KOPT-K1 (cell line): ENCODE results near the gene DSTN.
"Not testable (repeated sequence)": the region's sequence is repeated elsewhere in the genome, so short reads cannot be mapped to it uniquely, and the experiment has no call there.

Source experiments
- H3K27ac ChIP-seq: fragments of 200-600 bp; sonication (generic); 2 replicates; pipeline ENCODE4 v1.5.1; 2016; ENCODE audit warnings: antibody characterized with exemption, mild to moderate bottlenecking, low read depth, low read length; ENCODE audit not compliant: poor library complexity, severe bottlenecking
- H3K36me3 ChIP-seq: fragments of 200-600 bp; sonication (generic); 2 replicates; pipeline ENCODE4 v1.5.1; 2017; ENCODE audit warnings: antibody characterized with exemption, mild to moderate bottlenecking, low read length, moderate library complexity; ENCODE audit not compliant: insufficient read depth
- H3K9me3 ChIP-seq: fragments of 200-600 bp; sonication (generic); 2 replicates; pipeline ENCODE4 v1.5.1; 2017; ENCODE audit warnings: antibody characterized with exemption, low read length, mild to moderate bottlenecking; ENCODE audit not compliant: insufficient read depth, poor library complexity, severe bottlenecking

DSTN gene

GRCh38 chr20:17657079-17657825 is 87.4 kb downstream of the DSTN start:
- H3K9me3 ChIP-seq = peaks cover 9% of the 10 kb centered on the region
- no peak overlapping the region for H3K27ac ChIP-seq
- H3K36me3 ChIP-seq = peaks cover 44% of the 10 kb centered on the region

GRCh38 chr20:17657898-17658647 is 88.2 kb downstream of the DSTN start:
- peaks cover 9% of the 10 kb centered on the region for H3K9me3 ChIP-seq
- H3K36me3 ChIP-seq = peaks cover 44% of the 10 kb centered on the region
- H3K27ac ChIP-seq = no peak overlapping the region

- peaks cover 9% of the 10 kb centered on the region for H3K9me3 ChIP-seq
- H3K36me3 ChIP-seq = peaks cover 44% of the 10 kb centered on the region
- no peak overlapping the region for H3K27ac ChIP-seq
Observed at GRCh38 chr20:17658648-17658993, 88.7 kb downstream of the DSTN start.

- not testable (repeated sequence) for H3K27ac ChIP-seq, H3K9me3 ChIP-seq
- H3K36me3 ChIP-seq = peaks cover 38% of the 10 kb centered on the region
Observed at GRCh38 chr20:17659344-17659743, 89.5 kb downstream of the DSTN start.
